Smooth muscle cell of the umbilical artery (primary cell): ENCODE data around the gene CALY. TPM values are rescaled to one million over a fixed set of nuclear protein-coding genes. Genes with fewer than 3 reads are reported as not detected.

ENCODE experiments used
- total RNA-seq: library from RNA; depleted of rRNA; stranded (reverse); fragments of >200 nt; gene quantifications from 2 replicates; pipeline ENCODE4 v1.2.3, GENCODE V29; 2014

CALY gene
- 0.23 and 0.30 TPM in 2 replicates for total RNA-seq

GRCh38 chr10:133336577-133337369 is at the start of gene CALY:
Gene CALY (minus strand): TSS chr10:133336896. CDS start chr10:133328989, 7,907 bp downstream.

GRCh38 chr10:133379152-133379800 is 42.6 kb upstream of the CALY start, which contains the start of gene PAOX:
Gene PAOX (plus strand): TSS chr10:133379262. CDS start chr10:133379317, 55 bp downstream.

GRCh38 chr10:133373174-133374090 is 36.7 kb upstream of the CALY start, which contains the start of gene ECHS1:
Gene ECHS1 (minus strand): TSS chr10:133373354. CDS start chr10:133373333, 21 bp downstream.

GRCh38 chr10:133357285-133358161 is 20.8 kb upstream of the CALY start, which contains the start of gene FUOM:
Gene FUOM (minus strand): TSS chr10:133358019. CDS start chr10:133358007, 12 bp downstream.

GRCh38 chr10:133308421-133309099 is 28.1 kb downstream of the CALY start, which contains the start of the genes TUBGCP2 and ZNF511:
Gene TUBGCP2 (minus strand): TSS chr10:133308872. CDS start chr10:133302941, 5,931 bp downstream.
Gene ZNF511 (plus strand): TSS chr10:133308914. CDS start chr10:133308944, 30 bp downstream.

GRCh38 chr10:133276435-133277201 is 60.1 kb downstream of the CALY start, which contains the start of gene ADAM8:
Gene ADAM8 (minus strand): TSS chr10:133276868. CDS start chr10:133276817, 51 bp downstream.

Other genes starting within 250 kb of the CALY start
- not detected in 2 replicates for gene ADGRA1, start 249.0 kb downstream of the CALY start, total RNA-seq
- gene KNDC1, start 176.7 kb downstream of the CALY start, total RNA-seq: 2.0 and 3.0 TPM in 2 replicates
- gene UTF1, start 106.7 kb downstream of the CALY start, total RNA-seq: not detected in 2 replicates
- gene VENTX, start 99.0 kb downstream of the CALY start, total RNA-seq: not detected in 2 replicates
- gene ADAM8, start 60.0 kb downstream of the CALY start, total RNA-seq: 1.2 and 4.3 TPM in 2 replicates
- 51.1 and 64.4 TPM in 2 replicates for gene TUBGCP2, start 28.0 kb downstream of the CALY start, total RNA-seq
- 14.1 and 16.0 TPM in 2 replicates for gene ZNF511, start 28.0 kb downstream of the CALY start, total RNA-seq
- gene PRAP1, start 10.5 kb upstream of the CALY start, total RNA-seq: not detected in 2 replicates
- gene FUOM, start 21.1 kb upstream of the CALY start, total RNA-seq: 7.5 and 12.8 TPM in 2 replicates
- 57.3 and 62.9 TPM in 2 replicates for gene ECHS1, start 36.5 kb upstream of the CALY start, total RNA-seq
- 5.4 and 5.6 TPM in 2 replicates for gene PAOX, start 42.4 kb upstream of the CALY start, total RNA-seq
- gene MTG1, start 57.3 kb upstream of the CALY start, total RNA-seq: 22.9 and 26.1 TPM in 2 replicates
- gene SPRN, start 87.7 kb upstream of the CALY start, total RNA-seq: 0.59 and 1.6 TPM in 2 replicates
- 1.5 and 2.7 TPM in 2 replicates for gene SCART1, start 117.0 kb upstream of the CALY start, total RNA-seq
- 0.60 and 0.89 TPM in 2 replicates for gene CYP2E1, start 190.5 kb upstream of the CALY start, total RNA-seq
- not detected in 2 replicates for gene SYCE1, start 228.7 kb upstream of the CALY start, total RNA-seq